H9 (cell line): ENCODE data around the gene CELF1. TPM values are rescaled to one million over a fixed set of nuclear protein-coding genes. Genes with fewer than 3 reads are reported as not detected.

ENCODE experiments used
- DNase-seq: peaks from one replicate; pipeline ENCODE4 v3.0.0-alpha.2; 2017
- H2AFZ ChIP-seq: one replicate; pipeline ENCODE4 v1.6.1; 2013; ENCODE audit warnings: mild to moderate bottlenecking, low read length, control low read depth, moderate library complexity
- H2AK5ac ChIP-seq: 2 replicates; pipeline ENCODE4 v1.6.1; 2013; ENCODE audit warnings: low read length, control low read depth, mixed read lengths; ENCODE audit not compliant: insufficient read length
- H2BK120ac ChIP-seq: one replicate; pipeline ENCODE4 v1.6.1; 2013; ENCODE audit warnings: low read depth, mild to moderate bottlenecking, low read length, control low read depth, inconsistent platforms; ENCODE audit not compliant: poor library complexity, severe bottlenecking
- H2BK12ac ChIP-seq: 2 replicates; pipeline ENCODE4 v1.6.1; 2013; ENCODE audit warnings: low read length, control low read depth, mixed read lengths, low read depth; ENCODE audit not compliant: insufficient read length
- H2BK15ac ChIP-seq: 2 replicates; pipeline ENCODE4 v1.6.1; 2013; ENCODE audit warnings: low read depth, low read length, control low read depth
- H2BK20ac ChIP-seq: one replicate; pipeline ENCODE4 v1.6.1; 2013; ENCODE audit warnings: low read depth, mild to moderate bottlenecking, low read length, control low read depth, inconsistent platforms; ENCODE audit not compliant: poor library complexity, severe bottlenecking
- H2BK5ac ChIP-seq: 2 replicates; pipeline ENCODE4 v1.6.1; 2013; ENCODE audit warnings: low read length, control low read depth, mixed read lengths; ENCODE audit not compliant: insufficient read length
- H3K14ac ChIP-seq: 2 replicates; pipeline ENCODE4 v1.6.1; 2013; ENCODE audit warnings: low read length, control low read depth; ENCODE audit not compliant: insufficient read depth
- H3K18ac ChIP-seq: 2 replicates; pipeline ENCODE4 v1.6.1; 2013; ENCODE audit warnings: low read depth, mild to moderate bottlenecking, mixed read lengths, low read length, control low read depth; ENCODE audit not compliant: insufficient read length
- H3K23ac ChIP-seq: 2 replicates; pipeline ENCODE4 v1.6.1; 2013; ENCODE audit warnings: low read length, control low read depth, mixed read lengths, low read depth; ENCODE audit not compliant: insufficient read length
- H3K23me2 ChIP-seq: 2 replicates; pipeline ENCODE4 v1.6.1; 2013; ENCODE audit warnings: low read depth, mild to moderate bottlenecking, mixed read lengths, low read length, control low read depth; ENCODE audit not compliant: insufficient read length, poor library complexity, severe bottlenecking
- H3K27ac ChIP-seq: 2 replicates; pipeline ENCODE4 v1.5.1; 2013; ENCODE audit warnings: low read length, control low read depth, mixed read lengths, low read depth; ENCODE audit not compliant: insufficient read length
- H3K27me3 ChIP-seq: 2 replicates; pipeline ENCODE4 v1.6.1; 2013; ENCODE audit warnings: low read length, control low read depth, inconsistent platforms; ENCODE audit not compliant: insufficient read depth
- H3K4ac ChIP-seq: 2 replicates; pipeline ENCODE4 v1.6.1; 2013; ENCODE audit warnings: low read depth, mild to moderate bottlenecking, control low read depth, inconsistent platforms, low read length, moderate library complexity
- H3K4me1 ChIP-seq: 2 replicates; pipeline ENCODE4 v1.6.1; 2013; ENCODE audit warnings: low read length, control low read depth, inconsistent platforms; ENCODE audit not compliant: insufficient read depth
- H3K4me2 ChIP-seq: 2 replicates; pipeline ENCODE4 v1.6.1; 2013; ENCODE audit warnings: low read length, control low read depth, mixed read lengths; ENCODE audit not compliant: insufficient read length, insufficient read depth
- H3K56ac ChIP-seq: 2 replicates; pipeline ENCODE4 v1.6.1; 2013; ENCODE audit warnings: low read depth, mild to moderate bottlenecking, mixed read lengths, low read length, control low read depth; ENCODE audit not compliant: insufficient read length
- H3K79me1 ChIP-seq: 2 replicates; pipeline ENCODE4 v1.6.1; 2013; ENCODE audit warnings: low read depth, mild to moderate bottlenecking, moderate library complexity, low read length, control low read depth, inconsistent platforms; ENCODE audit not compliant: insufficient read depth, poor library complexity, severe bottlenecking
- H3K79me2 ChIP-seq: 2 replicates; pipeline ENCODE4 v1.6.1; 2013; ENCODE audit warnings: low read length, control low read depth, inconsistent platforms; ENCODE audit not compliant: insufficient read depth
- H3K9ac ChIP-seq: 2 replicates; pipeline ENCODE4 v1.6.1; 2013; ENCODE audit warnings: low read length, control low read depth, mixed read lengths; ENCODE audit not compliant: insufficient read length; ENCODE audit errors: extremely low read depth
- H3K9me3 ChIP-seq: one replicate; pipeline ENCODE4 v1.6.1; 2013; ENCODE audit warnings: low read depth, low read length, inconsistent platforms; ENCODE audit not compliant: control insufficient read depth
- H3T11ph ChIP-seq: one replicate; pipeline ENCODE4 v1.6.1; 2013; ENCODE audit warnings: mild to moderate bottlenecking, low read length, control low read depth, inconsistent platforms
- H4K20me1 ChIP-seq: one replicate; pipeline ENCODE4 v1.6.1; 2013; ENCODE audit not compliant: control insufficient read depth, insufficient read length, insufficient read depth
- H4K5ac ChIP-seq: 2 replicates; pipeline ENCODE4 v1.6.1; 2013; ENCODE audit warnings: low read depth, mild to moderate bottlenecking, mixed read lengths, low read length, control low read depth; ENCODE audit not compliant: insufficient read length
- H4K8ac ChIP-seq: replicated peaks from 2 replicates; pipeline ENCODE4 v1.6.1; 2013; ENCODE audit warnings: low read length, control low read depth, mixed read lengths, low read depth; ENCODE audit not compliant: insufficient read length
- H4K91ac ChIP-seq: 2 replicates; pipeline ENCODE4 v1.6.1; 2013; ENCODE audit warnings: low read depth, mild to moderate bottlenecking, moderate library complexity, mixed read lengths, low read length, control low read depth; ENCODE audit not compliant: insufficient read length
- H3K27ac Mint-ChIP-seq, 3 experiments: 2 replicates in 2 of 3; 3 replicates in 1 of 3; pipeline ENCODE4 v1.8.0; 2020 to 2021; ENCODE audit warnings: mixed read lengths in 3 of 3, mild to moderate bottlenecking in 1 of 3, moderate library complexity in 1 of 3
- H3K27me3 Mint-ChIP-seq: 2 replicates; pipeline ENCODE4 v1.8.0; 2021; ENCODE audit warnings: low read depth, mild to moderate bottlenecking, moderate library complexity, mixed read lengths
- H3K36me3 Mint-ChIP-seq, 3 experiments: 2 replicates in 2 of 3; 3 replicates in 1 of 3; pipeline ENCODE4 v1.8.0; 2020 to 2021; ENCODE audit warnings: low read depth in 3 of 3, mixed read lengths in 3 of 3; ENCODE audit not compliant: insufficient read depth in 1 of 3
- H3K4me1 Mint-ChIP-seq, 2 experiments: 2 replicates each; pipeline ENCODE4 v1.8.0; 2020; ENCODE audit warnings: mixed read lengths in 2 of 2
- H3K4me3 Mint-ChIP-seq, 2 experiments: 2 replicates in 1 of 2; 3 replicates in 1 of 2; pipeline ENCODE4 v1.8.0; 2020 to 2021; ENCODE audit warnings: mild to moderate bottlenecking in 2 of 2, mixed read lengths in 2 of 2, moderate library complexity in 1 of 2
- H3K9me3 Mint-ChIP-seq, 2 experiments: 2 replicates in 1 of 2; 3 replicates in 1 of 2; pipeline ENCODE4 v1.8.0; 2020; ENCODE audit warnings: mild to moderate bottlenecking in 2 of 2, mixed read lengths in 2 of 2, moderate library complexity in 1 of 2
- WGBS: extraction: QIAGEN DNeasy Blood & Tissue Kit; methylation state at CpG from one replicate; pipeline ENCODE4 v1.1.7; 2013; ENCODE audit warnings: missing lambda C conversion rate, low lambda C conversion rate, mixed read lengths; ENCODE audit not compliant: insufficient read length; ENCODE audit errors: extremely low coverage; 5-methylcytosine and 5-hydroxymethylcytosine counted together
- total RNA-seq: library from RNA; stranded (reverse); gene quantifications from 2 replicates; pipeline ENCODE4 v1.2.1, GENCODE V29; 2021
- TF ChIP-seq, protein P1 (sequence below): fragments of 200-600 bp; sonication (generic); conservative IDR thresholded peaks from 3 replicates; pipeline ENCODE4 v1.8.0; 2021; ENCODE audit warnings: antibody characterized with exemption, mild to moderate bottlenecking

Gene CELF1
- total RNA-seq, 1 experiment from 2014 or later = 211 TPM

DNA sequence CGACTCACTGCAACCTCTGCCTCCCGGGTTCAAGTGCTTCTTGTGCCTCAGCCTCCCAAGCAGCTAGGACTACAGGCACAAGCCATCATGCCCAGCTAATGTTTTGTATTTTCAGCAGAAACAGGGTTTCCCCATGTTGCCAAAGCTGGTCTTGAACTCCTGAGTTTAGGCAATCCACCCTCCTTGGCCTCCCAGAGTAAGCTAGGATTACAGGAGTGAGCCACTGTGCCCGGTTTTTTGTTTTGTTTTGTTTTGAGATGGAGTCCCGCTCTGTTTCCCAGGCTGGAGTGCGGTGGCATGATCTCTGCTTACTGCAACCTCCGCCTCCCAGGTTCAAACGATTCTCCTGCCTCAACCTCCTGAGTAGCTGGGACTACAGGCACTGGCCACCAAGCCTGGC lies 41.0 kb downstream of the CELF1 start:
- H2AK5ac ChIP-seq = no peak overlapping the region
- no peak overlapping the region for H3K14ac ChIP-seq
- no peak overlapping the region for H3K4me3 Mint-ChIP-seq
- H3K23ac ChIP-seq = no peak overlapping the region
- H4K91ac ChIP-seq = no peak overlapping the region
- no peaks in the 10 kb centered on the region for H4K20me1 ChIP-seq
- no peak overlapping the region for H4K5ac ChIP-seq
- H3K9ac ChIP-seq = no peak overlapping the region
- H2BK12ac ChIP-seq = no peak overlapping the region
- H3K27me3 Mint-ChIP-seq = no peaks in the 10 kb centered on the region
- H3K27ac ChIP-seq = no peak overlapping the region
- peaks cover 60 to 63% of the 10 kb centered on the region in 2 experiments for H3K4me1 Mint-ChIP-seq
- no peak overlapping the region for H2BK5ac ChIP-seq
- no CpG with 5 or more reads among the region's 7 CpGs for WGBS
- H3K4ac ChIP-seq = no peak overlapping the region
- H2BK20ac ChIP-seq = no peak overlapping the region
- H3K27ac Mint-ChIP-seq = peak overlapping the region; percentile 62 to 80 (median 64); a peak in 3 of 7 replicates
- TF ChIP-seq, protein P1, sequence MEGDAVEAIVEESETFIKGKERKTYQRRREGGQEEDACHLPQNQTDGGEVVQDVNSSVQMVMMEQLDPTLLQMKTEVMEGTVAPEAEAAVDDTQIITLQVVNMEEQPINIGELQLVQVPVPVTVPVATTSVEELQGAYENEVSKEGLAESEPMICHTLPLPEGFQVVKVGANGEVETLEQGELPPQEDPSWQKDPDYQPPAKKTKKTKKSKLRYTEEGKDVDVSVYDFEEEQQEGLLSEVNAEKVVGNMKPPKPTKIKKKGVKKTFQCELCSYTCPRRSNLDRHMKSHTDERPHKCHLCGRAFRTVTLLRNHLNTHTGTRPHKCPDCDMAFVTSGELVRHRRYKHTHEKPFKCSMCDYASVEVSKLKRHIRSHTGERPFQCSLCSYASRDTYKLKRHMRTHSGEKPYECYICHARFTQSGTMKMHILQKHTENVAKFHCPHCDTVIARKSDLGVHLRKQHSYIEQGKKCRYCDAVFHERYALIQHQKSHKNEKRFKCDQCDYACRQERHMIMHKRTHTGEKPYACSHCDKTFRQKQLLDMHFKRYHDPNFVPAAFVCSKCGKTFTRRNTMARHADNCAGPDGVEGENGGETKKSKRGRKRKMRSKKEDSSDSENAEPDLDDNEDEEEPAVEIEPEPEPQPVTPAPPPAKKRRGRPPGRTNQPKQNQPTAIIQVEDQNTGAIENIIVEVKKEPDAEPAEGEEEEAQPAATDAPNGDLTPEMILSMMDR = no peak
- no peak for DNase-seq
- no peaks in the 10 kb centered on the region for H3K23me2 ChIP-seq
- H4K8ac ChIP-seq = no peak overlapping the region
- peaks cover 14% of the 10 kb centered on the region for H3K79me1 ChIP-seq
- peaks cover 0 to 7% (median 0%) of the 10 kb centered on the region in 3 experiments; a peak in 2 of 7 replicates for H3K36me3 Mint-ChIP-seq
- H2BK15ac ChIP-seq = no peak overlapping the region
- no peak overlapping the region for H2BK120ac ChIP-seq
- no peaks in the 10 kb centered on the region for H3K9me3 ChIP-seq
- H3K18ac ChIP-seq = no peak overlapping the region
- no peak overlapping the region for H3K56ac ChIP-seq
- H3K4me1 ChIP-seq = peaks cover 26% of the 10 kb centered on the region
- H3T11ph ChIP-seq = no peak overlapping the region
- no peak overlapping the region for H2AFZ ChIP-seq
- H3K9me3 Mint-ChIP-seq = no peaks in the 10 kb centered on the region
- peaks cover 50% of the 10 kb centered on the region; the same call in 1 of the 2 replicates for H3K79me2 ChIP-seq
- H3K4me2 ChIP-seq = no peak overlapping the region
- H3K27me3 ChIP-seq = no peaks in the 10 kb centered on the region
